Neural progenitor cell (in vitro differentiated cells): Measurements from ENCODE around the gene TLE7. TPM values are rescaled to one million over a fixed set of nuclear protein-coding genes. Genes with fewer than 3 reads are reported as not detected.

ENCODE experiments used
- DNase-seq: peaks from one replicate; pipeline ENCODE4 v3.0.0-alpha.2; 2016; ENCODE audit warnings: low spot score
- H2AFZ ChIP-seq: fragments of 200-600 bp; sonication (generic); replicated peaks from 2 replicates; pipeline ENCODE4 v1.6.1; 2016; ENCODE audit warnings: antibody characterized with exemption
- H3F3A ChIP-seq: fragments of 200-600 bp; sonication (generic); 2 replicates; pipeline ENCODE4 v1.6.1; 2016; ENCODE audit warnings: antibody characterized with exemption, low read depth
- H3K27ac ChIP-seq: fragments of 200-600 bp; sonication (generic); 2 replicates; pipeline ENCODE4 v1.5.1; 2016; ENCODE audit warnings: mild to moderate bottlenecking
- H3K27me3 ChIP-seq: fragments of 200-600 bp; sonication (generic); 2 replicates; pipeline ENCODE4 v1.6.1; 2016; ENCODE audit warnings: mild to moderate bottlenecking, moderate library complexity
- H3K36me3 ChIP-seq: fragments of 200-600 bp; sonication (generic); 2 replicates; pipeline ENCODE4 v1.5.1; 2016
- H3K4me1 ChIP-seq: fragments of 200-600 bp; sonication (generic); 2 replicates; pipeline ENCODE4 v1.6.1; 2016; ENCODE audit warnings: mixed run types
- H3K4me2 ChIP-seq: fragments of 200-600 bp; sonication (generic); 2 replicates; pipeline ENCODE4 v1.6.1; 2016
- H3K4me3 ChIP-seq: fragments of 200-600 bp; sonication (generic); 2 replicates; pipeline ENCODE4 v1.5.1; 2016
- H3K79me2 ChIP-seq: fragments of 200-600 bp; sonication (generic); 2 replicates; pipeline ENCODE4 v1.6.1; 2016; ENCODE audit warnings: low read depth
- H3K9ac ChIP-seq: fragments of 200-600 bp; sonication (generic); 2 replicates; pipeline ENCODE4 v1.6.1; 2016
- H3K9me3 ChIP-seq: fragments of 200-600 bp; sonication (generic); 2 replicates; pipeline ENCODE4 v1.5.1; 2016; ENCODE audit warnings: low read depth
- H4K20me1 ChIP-seq: fragments of 200-600 bp; sonication (generic); 2 replicates; pipeline ENCODE4 v1.6.1; 2016; ENCODE audit warnings: low read depth
- H3K27ac Mint-ChIP-seq: 3 replicates; pipeline ENCODE4 v1.8.0; 2021; ENCODE audit warnings: mixed read lengths
- H3K27me3 Mint-ChIP-seq: 2 replicates; pipeline ENCODE4 v1.8.0; 2022; ENCODE audit warnings: low read depth, mild to moderate bottlenecking, inconsistent platforms, moderate library complexity, mixed read lengths; ENCODE audit not compliant: insufficient read depth
- H3K36me3 Mint-ChIP-seq: 3 replicates; pipeline ENCODE4 v1.8.0; 2021; ENCODE audit warnings: mixed read lengths
- H3K4me1 Mint-ChIP-seq: 3 replicates; pipeline ENCODE4 v1.8.0; 2021; ENCODE audit warnings: mixed read lengths
- H3K4me3 Mint-ChIP-seq: 3 replicates; pipeline ENCODE4 v1.8.0; 2021; ENCODE audit warnings: mild to moderate bottlenecking, moderate library complexity, mixed read lengths
- H3K9me3 Mint-ChIP-seq: 3 replicates; pipeline ENCODE4 v1.8.0; 2020; ENCODE audit warnings: mixed read lengths
- EZH2 ChIP-seq: fragments of 200-600 bp; sonication (generic); IDR thresholded peaks from 2 replicates; pipeline ENCODE4 v1.6.1; 2017; ENCODE audit warnings: antibody characterized with exemption, mild to moderate bottlenecking, moderate library complexity
- EZH2phosphoT487 ChIP-seq: fragments of 200-600 bp; sonication (generic); IDR thresholded peaks from 2 replicates; pipeline ENCODE4 v1.6.1; 2017; ENCODE audit warnings: antibody characterized with exemption
- total RNA-seq: library from RNA; depleted of rRNA; stranded (reverse); fragments of >200 nt; gene quantifications from 2 replicates; pipeline ENCODE4 v1.2.3, GENCODE V29; 2015; ENCODE audit warnings: low replicate concordance
- TF ChIP-seq, protein P1 (sequence below): fragments of 200-600 bp; sonication (generic); IDR thresholded peaks from 2 replicates; pipeline ENCODE4 v1.5.1; 2017; ENCODE audit warnings: antibody characterized with exemption, mild to moderate bottlenecking

The TLE7 gene
- total RNA-seq, 1 donor from 2014 or later = not detected

DNA sequence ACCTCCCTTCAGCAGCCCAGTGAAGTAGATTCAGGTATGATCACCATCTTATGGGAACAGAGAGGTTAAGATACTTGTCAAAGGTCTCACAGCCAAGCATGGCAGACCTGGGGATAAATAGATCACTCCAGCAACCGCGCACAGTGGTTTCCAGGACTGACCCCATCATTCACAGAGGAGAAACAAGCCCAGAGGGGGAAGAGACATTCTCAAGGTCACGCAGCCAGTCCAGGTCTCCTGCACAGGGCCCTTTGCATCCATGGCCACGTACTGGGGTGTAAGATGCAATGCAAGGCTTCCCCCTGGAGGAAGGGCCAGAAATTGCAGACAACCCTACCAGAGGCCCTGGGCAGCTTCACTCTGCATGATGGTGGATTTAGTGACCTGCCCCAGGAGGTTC is 19.9 kb downstream of the TLE7 start:
- no peaks in the 10 kb centered on the region for H3K9me3 ChIP-seq
- no peak overlapping the region for H2AFZ ChIP-seq
- H3K4me1 Mint-ChIP-seq = peaks cover 10% of the 10 kb centered on the region
- no peaks in the 10 kb centered on the region for H3K36me3 ChIP-seq
- peaks cover 30% of the 10 kb centered on the region for H3K27me3 Mint-ChIP-seq
- H3K9me3 Mint-ChIP-seq = peaks cover 8% of the 10 kb centered on the region
- H3F3A ChIP-seq = peaks cover 5% of the 10 kb centered on the region
- H3K36me3 Mint-ChIP-seq = peaks cover 2% of the 10 kb centered on the region
- no peak overlapping the region for H3K9ac ChIP-seq
- H3K27ac Mint-ChIP-seq = no peak overlapping the region
- no peaks in the 10 kb centered on the region for H3K79me2 ChIP-seq
- no peaks in the 10 kb centered on the region for H3K4me1 ChIP-seq
- no peak overlapping the region for H3K4me3 ChIP-seq
- peaks cover 38% of the 10 kb centered on the region for H3K27me3 ChIP-seq
- peak; percentile 49 for DNase-seq
- H4K20me1 ChIP-seq = peaks cover 3% of the 10 kb centered on the region
- H3K27ac ChIP-seq = no peak overlapping the region
- no peak overlapping the region for H3K4me2 ChIP-seq
- TF ChIP-seq, protein P1, sequence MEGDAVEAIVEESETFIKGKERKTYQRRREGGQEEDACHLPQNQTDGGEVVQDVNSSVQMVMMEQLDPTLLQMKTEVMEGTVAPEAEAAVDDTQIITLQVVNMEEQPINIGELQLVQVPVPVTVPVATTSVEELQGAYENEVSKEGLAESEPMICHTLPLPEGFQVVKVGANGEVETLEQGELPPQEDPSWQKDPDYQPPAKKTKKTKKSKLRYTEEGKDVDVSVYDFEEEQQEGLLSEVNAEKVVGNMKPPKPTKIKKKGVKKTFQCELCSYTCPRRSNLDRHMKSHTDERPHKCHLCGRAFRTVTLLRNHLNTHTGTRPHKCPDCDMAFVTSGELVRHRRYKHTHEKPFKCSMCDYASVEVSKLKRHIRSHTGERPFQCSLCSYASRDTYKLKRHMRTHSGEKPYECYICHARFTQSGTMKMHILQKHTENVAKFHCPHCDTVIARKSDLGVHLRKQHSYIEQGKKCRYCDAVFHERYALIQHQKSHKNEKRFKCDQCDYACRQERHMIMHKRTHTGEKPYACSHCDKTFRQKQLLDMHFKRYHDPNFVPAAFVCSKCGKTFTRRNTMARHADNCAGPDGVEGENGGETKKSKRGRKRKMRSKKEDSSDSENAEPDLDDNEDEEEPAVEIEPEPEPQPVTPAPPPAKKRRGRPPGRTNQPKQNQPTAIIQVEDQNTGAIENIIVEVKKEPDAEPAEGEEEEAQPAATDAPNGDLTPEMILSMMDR = peak; percentile 52
- TF ChIP-seq EZH2 (no peak), EZH2phosphoT487 (no peak)
- H3K4me3 Mint-ChIP-seq = no peak overlapping the region

DNA sequence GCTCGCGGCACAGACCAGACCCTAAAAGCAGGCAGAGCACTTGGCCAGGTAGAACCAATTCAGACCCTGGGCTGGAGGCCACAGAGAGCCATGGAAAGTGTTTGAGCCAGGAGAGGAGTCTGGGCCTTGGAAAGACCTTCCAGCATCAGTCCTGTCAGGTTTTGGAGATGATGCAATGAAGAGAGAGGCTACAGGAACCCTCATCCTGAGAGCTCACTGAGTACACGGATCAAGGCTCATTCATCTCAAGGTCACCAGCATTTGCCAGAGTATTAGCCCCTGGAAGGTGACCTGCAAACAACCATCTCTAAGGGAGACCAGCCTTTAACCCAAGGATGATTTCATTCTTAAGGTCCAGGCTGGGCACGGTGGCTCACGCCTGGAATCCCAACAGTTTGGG is 27.8 kb downstream of the TLE7 start:
- peaks cover 12% of the 10 kb centered on the region for H3K27me3 ChIP-seq
- H3K4me1 ChIP-seq = no peaks in the 10 kb centered on the region
- no peaks in the 10 kb centered on the region for H3K36me3 ChIP-seq
- no peak for DNase-seq
- no peaks in the 10 kb centered on the region for H4K20me1 ChIP-seq
- Mint-ChIP-seq H3K9me3 (no peaks in the 10 kb centered on the region), H3K4me1 (peaks cover 4% of the 10 kb centered on the region), H3K27ac (no peak overlapping the region), H3K4me3 (no peak overlapping the region), H3K36me3 (no peaks in the 10 kb centered on the region), H3K27me3 (peaks cover 10% of the 10 kb centered on the region)
- H3K79me2 ChIP-seq = no peaks in the 10 kb centered on the region
- H3K4me3 ChIP-seq = no peak overlapping the region
- H3F3A ChIP-seq = no peaks in the 10 kb centered on the region
- H3K9ac ChIP-seq = no peak overlapping the region
- TF ChIP-seq, protein P1 = no peak
- TF ChIP-seq EZH2phosphoT487 (no peak), EZH2 (no peak)
- no peak overlapping the region for H3K27ac ChIP-seq
- H3K9me3 ChIP-seq = no peaks in the 10 kb centered on the region
- no peak overlapping the region for H3K4me2 ChIP-seq
- H2AFZ ChIP-seq = no peak overlapping the region

DNA sequence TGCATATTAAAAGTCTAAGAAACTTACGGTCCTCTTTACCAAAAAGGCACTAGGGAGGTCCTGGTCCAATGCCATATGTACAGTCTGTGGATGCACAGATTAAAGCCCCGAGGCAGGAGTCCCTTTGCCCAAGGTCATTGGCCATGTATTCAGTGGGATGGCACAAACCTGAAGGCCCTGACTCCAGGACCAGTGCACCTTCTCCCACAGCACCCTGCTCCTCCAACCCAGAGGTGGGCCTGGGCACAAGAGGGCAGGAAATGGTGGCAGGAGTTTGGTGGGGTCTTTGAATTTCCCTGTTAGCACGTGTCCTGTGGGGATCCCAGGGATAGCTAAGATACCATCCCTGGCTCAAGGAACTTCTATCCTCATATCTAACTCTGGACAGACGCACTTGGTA is 28.5 kb downstream of the TLE7 start:
- Histone ChIP-seq H3F3A (no peaks in the 10 kb centered on the region), H4K20me1 (no peaks in the 10 kb centered on the region)
- TF ChIP-seq, protein P1 = no peak
- TF ChIP-seq EZH2phosphoT487 (no peak), EZH2 (no peak)

More for the DNA sequence above, 28.5 kb downstream of the TLE7 start:
- Histone ChIP-seq H3K9me3 (no peaks in the 10 kb centered on the region), H3K4me2 (no peak overlapping the region), H2AFZ (peak overlapping the region; percentile 99), H3K36me3 (no peaks in the 10 kb centered on the region), H3K4me1 (no peaks in the 10 kb centered on the region), H3K79me2 (no peaks in the 10 kb centered on the region), H3K27me3 (peaks cover 10% of the 10 kb centered on the region), H3K4me3 (no peak overlapping the region), H3K27ac (no peak overlapping the region), H3K9ac (no peak overlapping the region)
- Mint-ChIP-seq H3K9me3 (no peaks in the 10 kb centered on the region), H3K27me3 (peaks cover 8% of the 10 kb centered on the region), H3K4me1 (peaks cover 4% of the 10 kb centered on the region), H3K36me3 (no peaks in the 10 kb centered on the region), H3K27ac (no peak overlapping the region), H3K4me3 (no peak overlapping the region)
- DNase-seq = no peak
